ENCODE measurements around the gene LY6G6F. TPM values are rescaled to one million over a fixed set of nuclear protein-coding genes. Genes with fewer than 3 reads are reported as not detected.

The LY6G6F gene
- total RNA-seq, 2 donors from 2014 or later = not detected

GRCh38 chr6:31749301-31750036 is 42.8 kb downstream of the LY6G6F start:
- Histone ChIP-seq H3K36me3 (ENCODE audit: control insufficient read depth, insufficient read depth, low read length) (no peaks in the 10 kb centered on the region), H3K27ac (ENCODE audit: low read depth, low read length) (no peak overlapping the region), H3K4me3 (ENCODE audit: low read length) (no peak overlapping the region), H3K4me1 (ENCODE audit: control insufficient read depth, insufficient read depth, low read length) (no peaks in the 10 kb centered on the region), H3K9me3 (ENCODE audit: control insufficient read depth, low read length) (no peaks in the 10 kb centered on the region), H3K9ac (ENCODE audit: extremely low read depth, low read length, poor library complexity, severe bottlenecking) (no peak overlapping the region), H3K27me3 (ENCODE audit: control insufficient read depth, insufficient read depth, low read length, poor library complexity, severe bottlenecking) (no peaks in the 10 kb centered on the region)
- DNase-seq = no peak
- no peak overlapping the region for H3K4me3 Mint-ChIP-seq
- peaks cover 14% of the 10 kb centered on the region for H3K36me3 Mint-ChIP-seq (ENCODE audit: low read depth)
- no peaks in the 10 kb centered on the region for H3K9me3 Mint-ChIP-seq
- peaks cover 13% of the 10 kb centered on the region for H3K4me1 Mint-ChIP-seq
- H3K27ac Mint-ChIP-seq = no peak overlapping the region
- WGBS, 2 experiments (ENCODE audit: insufficient coverage in 1 of 2, insufficient read length in 1 of 2) = 87 to 90% methylated on average over 4 to 8 of the region's 8 CpGs
- H3K27me3 Mint-ChIP-seq (ENCODE audit: insufficient read depth) = no peaks in the 10 kb centered on the region
- no peak for TF ChIP-seq CTCF (conservative IDR thresholded peaks at IDR 0.05)

GRCh38 chr6:31750411-31751022 is 43.9 kb downstream of the LY6G6F start:
- no peaks in the 10 kb centered on the region for H3K36me3 ChIP-seq (ENCODE audit: control insufficient read depth, insufficient read depth, low read length)
- H3K27me3 Mint-ChIP-seq (ENCODE audit: insufficient read depth) = no peaks in the 10 kb centered on the region
- WGBS, 2 experiments (ENCODE audit: insufficient coverage in 1 of 2, insufficient read length in 1 of 2) = 89 to 95% methylated on average over 3 to 6 of the region's 7 CpGs
- H3K4me1 ChIP-seq (ENCODE audit: control insufficient read depth, insufficient read depth, low read length) = no peaks in the 10 kb centered on the region
- H3K9me3 ChIP-seq (ENCODE audit: control insufficient read depth, low read length) = no peaks in the 10 kb centered on the region
- TF ChIP-seq CTCF (conservative IDR thresholded peaks at IDR 0.05) = no peak
- peaks cover 8% of the 10 kb centered on the region for H3K4me1 Mint-ChIP-seq
- no peak overlapping the region for H3K27ac ChIP-seq (ENCODE audit: low read depth, low read length)
- no peak overlapping the region for H3K9ac ChIP-seq (ENCODE audit: extremely low read depth, low read length, poor library complexity, severe bottlenecking)
- H3K4me3 Mint-ChIP-seq = no peak overlapping the region
- no peaks in the 10 kb centered on the region for H3K9me3 Mint-ChIP-seq
- H3K36me3 Mint-ChIP-seq (ENCODE audit: low read depth) = peaks cover 14% of the 10 kb centered on the region
- no peaks in the 10 kb centered on the region for H3K27me3 ChIP-seq (ENCODE audit: control insufficient read depth, insufficient read depth, low read length, poor library complexity, severe bottlenecking)
- H3K27ac Mint-ChIP-seq = no peak overlapping the region
- DNase-seq = no peak
- no peak overlapping the region for H3K4me3 ChIP-seq (ENCODE audit: low read length)

GRCh38 chr6:31752739-31753319 is 46.2 kb downstream of the LY6G6F start:
- Histone ChIP-seq H3K9me3 (ENCODE audit: control insufficient read depth, low read length) (no peaks in the 10 kb centered on the region), H3K27ac (ENCODE audit: low read depth, low read length) (no peak overlapping the region), H3K9ac (ENCODE audit: extremely low read depth, low read length, poor library complexity, severe bottlenecking) (no peak overlapping the region), H3K4me1 (ENCODE audit: control insufficient read depth, insufficient read depth, low read length) (no peaks in the 10 kb centered on the region), H3K36me3 (ENCODE audit: control insufficient read depth, insufficient read depth, low read length) (no peaks in the 10 kb centered on the region), H3K4me3 (ENCODE audit: low read length) (no peak overlapping the region), H3K27me3 (ENCODE audit: control insufficient read depth, insufficient read depth, low read length, poor library complexity, severe bottlenecking) (no peaks in the 10 kb centered on the region)
- H3K4me1 Mint-ChIP-seq = peaks cover 4% of the 10 kb centered on the region
- no peaks in the 10 kb centered on the region for H3K27me3 Mint-ChIP-seq (ENCODE audit: insufficient read depth)
- H3K27ac Mint-ChIP-seq = no peak overlapping the region
- no peak overlapping the region for H3K4me3 Mint-ChIP-seq
- no peak for TF ChIP-seq CTCF (conservative IDR thresholded peaks at IDR 0.05)
- no peaks in the 10 kb centered on the region for H3K9me3 Mint-ChIP-seq
- WGBS, 2 experiments (ENCODE audit: insufficient coverage in 1 of 2, insufficient read length in 1 of 2) = 88 to 94% methylated on average over 7 to 8 of the region's 8 CpGs
- H3K36me3 Mint-ChIP-seq (ENCODE audit: low read depth) = peaks cover 7% of the 10 kb centered on the region
- no peak for DNase-seq

All from endodermal cell (in vitro differentiated cells).